Hematopoietic multipotent progenitor cell (in vitro differentiated cells): Measurements from ENCODE around the gene VIPR1. TPM values are rescaled to one million over a fixed set of nuclear protein-coding genes. Genes with fewer than 3 reads are reported as not detected.

Experiments
- DNase-seq, 3 donors: peaks; one replicate each; pipeline ENCODE4 v3.0.0-alpha.2; 2011 to 2015; ENCODE audit warnings: low read depth in 2 of 3, low spot score in 2 of 3
- total RNA-seq: library from RNA; depleted of rRNA; stranded (reverse); fragments of >200 nt; gene quantifications from one replicate; pipeline ENCODE4 v1.2.3, GENCODE V29; 2012

The VIPR1 gene
- total RNA-seq, 1 donor = 1.1 TPM

GRCh38 chr3:42493126-42493797, 9.2 kb upstream of the VIPR1 start:
- no peak for DNase-seq

GRCh38 chr3:42493798-42494151, 8.7 kb upstream of the VIPR1 start:
- DNase-seq = no peak

DNA sequence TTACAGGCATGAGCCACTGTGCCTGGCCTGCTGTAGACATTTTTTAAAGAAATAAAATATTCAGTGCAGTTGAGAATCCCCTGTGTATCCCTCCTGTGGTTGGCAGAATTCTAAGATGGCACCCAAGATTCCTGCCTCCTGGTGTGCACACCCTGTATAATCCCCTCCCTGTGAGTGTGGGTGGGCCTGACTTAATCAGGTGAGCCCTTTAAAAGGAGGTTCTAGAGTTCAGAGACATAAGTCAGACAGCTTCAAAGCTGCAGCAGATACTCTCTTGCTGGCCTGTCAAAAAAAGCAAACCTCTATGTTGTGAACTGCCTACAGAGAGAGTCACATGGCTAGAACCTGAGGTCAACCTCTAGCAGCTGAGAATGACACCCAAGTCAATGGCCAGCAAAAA, 7.0 kb upstream of the VIPR1 start:
- DNase-seq = no peak

- DNase-seq = no peak
Measured at GRCh38 chr3:42497009-42497731, 5.3 kb upstream of the VIPR1 start.

GRCh38 chr3:42498034-42498433, 4.4 kb upstream of the VIPR1 start:
- DNase-seq = no peak

GRCh38 chr3:42498791-42499477, 3.5 kb upstream of the VIPR1 start:
- no peak for DNase-seq

DNA sequence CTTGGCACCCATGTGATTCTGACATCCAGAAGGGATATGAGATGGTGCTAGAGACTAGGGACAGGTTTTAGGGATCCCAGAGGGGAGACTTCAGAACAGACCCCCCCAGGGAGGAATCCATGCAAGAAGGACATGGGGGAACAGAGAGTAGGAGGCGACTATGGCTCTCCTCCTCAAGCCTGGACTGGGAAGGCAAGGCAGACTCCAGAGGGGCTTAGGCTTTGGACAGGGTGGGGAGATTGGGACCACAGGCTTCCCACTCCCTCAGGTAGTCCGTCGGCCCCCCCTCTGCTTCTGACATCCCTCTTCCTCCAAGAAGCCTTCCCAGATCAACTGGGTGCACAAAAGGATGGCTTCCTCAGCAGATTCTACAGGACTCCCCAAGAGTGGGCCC, 3.0 kb upstream of the VIPR1 start:
- DNase-seq = no peak

DNA sequence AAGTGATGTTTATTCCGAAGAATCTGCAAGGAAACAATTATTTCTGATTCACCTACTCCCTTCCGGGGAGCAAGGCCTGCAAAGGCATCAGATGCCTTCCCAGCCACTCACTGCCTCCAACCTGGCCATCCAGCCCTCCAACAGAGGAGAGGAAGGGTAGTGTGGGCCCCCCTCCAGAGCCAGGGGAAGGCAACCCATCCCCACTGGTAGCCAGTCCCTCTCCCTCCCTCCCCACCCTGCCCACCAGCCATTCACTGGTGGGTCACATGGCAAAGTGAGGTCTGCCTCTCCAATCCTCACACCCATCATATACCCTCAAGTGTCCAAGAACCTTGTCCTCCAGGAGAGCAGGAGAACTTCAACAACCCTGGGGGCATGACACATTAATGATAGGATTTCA, 2.4 kb upstream of the VIPR1 start:
- DNase-seq = no peak

- DNase-seq = no peak
Measured at GRCh38 chr3:42500909-42501308, 1.5 kb upstream of the VIPR1 start.

GRCh38 chr3:42501321-42501680, 1.1 kb upstream of the VIPR1 start:
- peak in 1 of 3 donors; percentile 5 for DNase-seq

GRCh38 chr3:42501681-42502428, 588 bp upstream of the VIPR1 start:
- peak; percentile 46 to 57 (median 49) for DNase-seq

DNA sequence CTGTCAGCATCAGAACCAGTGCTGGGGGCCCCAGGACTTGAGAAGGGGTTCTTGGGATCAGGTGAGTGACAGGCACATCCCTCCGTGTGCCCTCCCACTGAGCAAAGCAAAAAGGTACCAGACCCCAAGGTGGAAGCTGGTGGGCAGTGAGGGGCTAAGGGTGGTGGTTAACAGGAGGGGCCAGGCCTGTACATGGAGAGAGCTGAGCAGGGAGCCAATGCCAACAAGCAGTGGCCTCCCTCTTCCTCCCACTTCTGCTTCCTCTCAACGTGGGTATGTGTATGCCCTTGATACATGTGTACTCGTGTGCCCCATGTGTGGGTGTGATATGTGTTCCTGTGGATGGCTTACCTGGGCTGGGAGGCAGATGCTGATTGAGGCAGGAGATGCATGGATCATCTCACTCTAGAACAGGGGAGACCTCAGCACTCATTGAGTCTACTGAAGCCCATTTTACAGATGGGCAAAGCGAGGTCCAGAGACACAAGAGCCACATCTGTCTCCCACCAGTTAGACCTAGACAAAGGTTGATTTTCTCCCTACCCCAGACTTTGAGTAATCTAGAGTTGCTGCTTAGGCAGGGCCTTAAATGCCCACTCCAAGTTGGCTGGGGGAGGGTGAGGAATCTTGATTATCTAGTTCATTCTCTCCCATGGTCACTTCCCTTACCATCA, 945 bp downstream of the VIPR1 start:
- no peak for DNase-seq

DNA sequence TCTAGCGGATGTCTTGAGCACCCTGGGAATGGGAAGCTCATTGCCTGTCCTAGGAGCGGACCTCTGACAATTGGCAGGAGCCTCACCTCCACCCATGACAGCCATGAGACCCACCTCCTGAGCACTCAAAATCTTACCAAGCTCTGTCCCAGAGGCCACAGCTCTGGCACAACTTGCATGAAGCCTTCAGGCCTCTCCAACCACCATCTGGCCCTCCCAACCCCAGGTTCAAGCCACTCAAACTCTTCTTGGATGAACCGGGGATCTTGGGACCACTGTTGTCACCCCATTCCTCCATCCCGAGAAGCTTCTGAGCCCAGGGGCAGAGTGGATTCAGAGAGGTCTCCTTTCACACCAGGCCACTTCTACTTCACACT, 1.5 kb downstream of the VIPR1 start:
- no peak for DNase-seq

DNA sequence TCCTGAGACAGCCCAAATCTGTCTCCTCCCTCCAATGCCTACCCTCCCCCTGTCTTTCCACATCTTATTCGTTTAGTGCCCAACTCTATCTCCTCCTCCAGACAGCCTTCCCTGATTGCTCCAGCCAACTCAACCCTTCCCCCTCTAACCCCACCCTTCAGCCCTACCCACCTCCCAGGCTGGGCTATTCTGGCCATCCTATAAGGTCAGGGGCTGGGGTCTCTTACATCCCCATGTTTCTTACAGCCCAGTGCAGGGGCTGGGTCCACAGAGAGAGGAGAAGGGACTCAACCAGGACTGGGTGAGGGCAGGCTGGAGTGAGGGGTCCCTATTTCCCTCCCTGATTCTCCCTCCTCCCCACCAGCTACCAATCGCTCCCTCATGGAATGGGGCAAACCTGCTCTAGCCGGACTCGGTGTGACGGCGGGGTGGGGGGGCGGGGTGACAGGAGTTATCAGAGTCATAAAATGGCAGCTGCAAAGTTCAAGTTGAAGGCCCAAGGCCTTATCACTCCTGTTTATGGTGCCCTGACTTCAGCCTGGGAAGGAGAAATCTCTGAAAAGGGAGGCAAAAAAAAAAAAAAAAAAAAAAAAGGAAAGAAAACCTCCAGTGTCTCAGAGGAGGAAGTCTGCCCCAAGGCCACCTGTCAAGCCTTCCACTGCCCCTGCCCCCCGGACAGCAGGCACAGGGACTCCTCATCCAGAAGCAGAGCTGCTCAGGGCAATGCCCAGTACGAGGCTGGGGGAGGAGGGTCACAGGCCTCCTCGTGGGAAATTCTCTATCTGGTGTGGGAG, 2.1 kb downstream of the VIPR1 start:
- DNase-seq = no peak

GRCh38 chr3:42505128-42505848, 2.8 kb downstream of the VIPR1 start:
- DNase-seq = no peak

DNA sequence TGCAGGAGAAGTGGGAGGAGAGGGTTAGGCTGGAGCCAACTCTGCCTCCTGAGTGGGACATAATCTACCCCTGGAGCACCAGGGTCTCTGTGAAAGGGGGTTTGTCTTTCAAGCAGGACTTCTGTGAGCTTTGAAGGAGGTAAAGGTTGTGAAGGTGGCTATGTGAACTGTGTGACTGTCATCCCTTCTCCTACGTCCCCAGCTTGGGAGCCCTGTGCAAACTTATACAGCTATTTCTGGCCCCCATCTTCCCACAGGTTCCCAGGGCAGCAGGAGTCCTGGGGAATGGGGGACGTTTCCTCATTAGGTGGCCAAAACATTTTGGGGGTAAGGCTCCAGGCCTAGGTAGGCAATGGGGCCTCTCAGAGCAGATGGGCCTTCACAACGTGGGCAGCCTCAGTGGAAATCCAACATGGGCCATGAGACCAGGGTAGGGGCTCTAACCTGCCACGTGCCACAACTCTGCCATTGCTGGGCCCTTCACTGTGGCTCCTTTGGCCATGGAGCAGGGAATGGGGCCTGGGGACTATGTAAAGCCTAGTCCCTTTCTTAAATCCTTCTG, 3.5 kb downstream of the VIPR1 start:
- no peak for DNase-seq

- DNase-seq = no peak
Measured at GRCh38 chr3:42507252-42507651, 4.8 kb downstream of the VIPR1 start.

- DNase-seq = peak in 2 of 3 donors; percentile 12 to 30
Measured at GRCh38 chr3:42507761-42508335, 5.4 kb downstream of the VIPR1 start.

DNA sequence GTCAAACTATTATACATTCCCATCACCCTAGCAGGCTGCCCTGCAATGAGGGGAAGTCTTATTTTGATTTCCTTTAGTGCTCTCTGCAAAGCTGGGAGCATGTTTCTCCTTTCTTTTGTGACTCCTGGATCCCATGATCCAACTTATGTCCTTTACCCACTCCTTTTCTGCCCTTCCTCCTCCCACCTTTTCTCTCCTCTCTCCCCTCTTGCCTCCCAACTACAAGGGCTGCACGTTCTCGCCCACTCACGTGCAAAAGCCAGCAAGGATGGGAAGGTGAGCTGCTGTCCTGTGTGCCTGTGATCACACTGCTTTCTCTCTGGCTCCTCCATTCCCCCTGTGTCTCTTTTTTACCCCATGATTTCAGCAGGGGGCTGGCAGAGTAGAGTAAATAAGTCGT, 6.1 kb downstream of the VIPR1 start:
- DNase-seq = no peak
